ACC112 (cell line): Measurements from ENCODE around the gene METTL8.

Experiments used
- H2AFZ ChIP-seq: fragments of 200-600 bp; sonication (generic); one replicate; pipeline ENCODE4 v1.6.0; 2017; ENCODE audit warnings: antibody characterized with exemption, low read length; ENCODE audit not compliant: unreplicated experiment
- H3K27ac ChIP-seq: fragments of 200-600 bp; sonication (generic); 2 replicates; pipeline ENCODE4 v1.5.1; 2014; ENCODE audit warnings: low read depth, mild to moderate bottlenecking, antibody characterized with exemption, low read length, moderate library complexity
- H3K27me3 ChIP-seq: fragments of 200-600 bp; sonication (generic); 2 replicates; pipeline ENCODE4 v1.6.1; 2014; ENCODE audit warnings: mild to moderate bottlenecking, antibody characterized with exemption, low read length, moderate library complexity, mixed read lengths; ENCODE audit not compliant: insufficient read depth
- H3K36me3 ChIP-seq: fragments of 200-600 bp; sonication (generic); 2 replicates; pipeline ENCODE4 v1.6.1; 2016; ENCODE audit warnings: mild to moderate bottlenecking, antibody characterized with exemption, low read length, moderate library complexity, mixed read lengths; ENCODE audit not compliant: insufficient read depth
- H3K4me1 ChIP-seq: fragments of 200-600 bp; sonication (generic); one replicate; pipeline ENCODE4 v1.6.1; 2016; ENCODE audit warnings: low read length, mixed read lengths; ENCODE audit not compliant: insufficient read depth, unreplicated experiment, control insufficient read depth
- H3K4me3 ChIP-seq: fragments of 200-600 bp; sonication (generic); 2 replicates; pipeline ENCODE4 v1.5.1; 2014; ENCODE audit warnings: mild to moderate bottlenecking, low read depth, low read length
- H3K79me2 ChIP-seq: fragments of 200-600 bp; sonication (generic); one replicate; pipeline ENCODE4 v1.6.0; 2016; ENCODE audit warnings: low read length; ENCODE audit not compliant: control insufficient read depth, unreplicated experiment, insufficient read depth

Gene METTL8

GRCh38 chr2:171346723-171347557 is 86.8 kb downstream of the METTL8 start:
- Histone ChIP-seq H3K36me3 (no peaks in the 10 kb centered on the region), H3K27me3 (no peaks in the 10 kb centered on the region), H3K27ac (no peak overlapping the region; the same call in 1 of the 2 replicates), H2AFZ (no peak overlapping the region), H3K4me1 (peaks cover 9% of the 10 kb centered on the region), H3K79me2 (no peaks in the 10 kb centered on the region), H3K4me3 (no peak overlapping the region)

GRCh38 chr2:171345971-171346722 is 87.6 kb downstream of the METTL8 start:
- Histone ChIP-seq H3K4me1 (peaks cover 9% of the 10 kb centered on the region), H3K27me3 (no peaks in the 10 kb centered on the region), H3K4me3 (no peak overlapping the region), H3K27ac (no peak overlapping the region), H3K36me3 (no peaks in the 10 kb centered on the region), H2AFZ (no peak overlapping the region), H3K79me2 (no peaks in the 10 kb centered on the region)

GRCh38 chr2:171344182-171344581 is 89.6 kb downstream of the METTL8 start:
- H2AFZ ChIP-seq, result no peak overlapping the region
- H3K4me3 ChIP-seq, result no peak overlapping the region
- H3K27me3 ChIP-seq, result no peaks in the 10 kb centered on the region
- H3K27ac ChIP-seq, result no peak overlapping the region
- H3K4me1 ChIP-seq, result peaks cover 9% of the 10 kb centered on the region
- no peaks in the 10 kb centered on the region for H3K36me3 ChIP-seq
- H3K79me2 ChIP-seq, result no peaks in the 10 kb centered on the region

- Histone ChIP-seq H3K27ac (no peak overlapping the region), H3K79me2 (no peaks in the 10 kb centered on the region), H2AFZ (no peak overlapping the region), H3K36me3 (no peaks in the 10 kb centered on the region), H3K4me3 (no peak overlapping the region), H3K27me3 (no peaks in the 10 kb centered on the region), H3K4me1 (peaks cover 4% of the 10 kb centered on the region)
Observed at GRCh38 chr2:171342067-171342413, 91.8 kb downstream of the METTL8 start.

- no peak overlapping the region for H2AFZ ChIP-seq
- H3K79me2 ChIP-seq, result no peaks in the 10 kb centered on the region
- H3K27me3 ChIP-seq, result no peaks in the 10 kb centered on the region
- H3K4me1 ChIP-seq, result peaks cover 4% of the 10 kb centered on the region
- H3K27ac ChIP-seq, result no peak overlapping the region
- H3K36me3 ChIP-seq, result no peaks in the 10 kb centered on the region
- H3K4me3 ChIP-seq, result no peak overlapping the region
Observed at GRCh38 chr2:171341394-171342066, 92.3 kb downstream of the METTL8 start.

GRCh38 chr2:171334946-171335345 is 98.8 kb downstream of the METTL8 start:
- Histone ChIP-seq H2AFZ (no peak overlapping the region), H3K4me3 (no peak overlapping the region), H3K27ac (no peak overlapping the region), H3K27me3 (no peaks in the 10 kb centered on the region), H3K36me3 (no peaks in the 10 kb centered on the region), H3K79me2 (no peaks in the 10 kb centered on the region), H3K4me1 (peaks cover 4% of the 10 kb centered on the region)

GRCh38 chr2:171334171-171334570 is 99.6 kb downstream of the METTL8 start:
- no peaks in the 10 kb centered on the region for H3K79me2 ChIP-seq
- H3K36me3 ChIP-seq, result no peaks in the 10 kb centered on the region
- no peak overlapping the region for H3K4me3 ChIP-seq
- H2AFZ ChIP-seq, result no peak overlapping the region
- peaks cover 4% of the 10 kb centered on the region for H3K4me1 ChIP-seq
- no peaks in the 10 kb centered on the region for H3K27me3 ChIP-seq
- no peak overlapping the region for H3K27ac ChIP-seq

GRCh38 chr2:171330155-171330956 is 103.4 kb downstream of the METTL8 start:
- Histone ChIP-seq H2AFZ (no peak overlapping the region), H3K36me3 (no peaks in the 10 kb centered on the region), H3K79me2 (no peaks in the 10 kb centered on the region), H3K27me3 (no peaks in the 10 kb centered on the region), H3K27ac (no peak overlapping the region), H3K4me3 (no peak overlapping the region), H3K4me1 (no peaks in the 10 kb centered on the region)

- no peaks in the 10 kb centered on the region for H3K4me1 ChIP-seq
- H3K27ac ChIP-seq, result no peak overlapping the region
- no peaks in the 10 kb centered on the region for H3K79me2 ChIP-seq
- no peak overlapping the region for H2AFZ ChIP-seq
- peaks cover 4% of the 10 kb centered on the region; the same call in 1 of the 2 replicates for H3K36me3 ChIP-seq
- H3K27me3 ChIP-seq, result no peaks in the 10 kb centered on the region
- no peak overlapping the region for H3K4me3 ChIP-seq
Observed at GRCh38 chr2:171327043-171327496, 106.7 kb downstream of the METTL8 start.
